GM23248 (cell line): Measurements from ENCODE around the gene APOM. TPM values are rescaled to one million over a fixed set of nuclear protein-coding genes. Genes with fewer than 3 reads are reported as not detected.

Experiments used
- DNase-seq: peaks from one replicate; pipeline ENCODE4 v3.0.0-alpha.2; 2015
- H2AFZ ChIP-seq: fragments of 200-600 bp; sonication (generic); 2 replicates; pipeline ENCODE4 v1.6.1; 2016; ENCODE audit warnings: antibody characterized with exemption
- H3F3A ChIP-seq: fragments of 200-600 bp; sonication (generic); 2 replicates; pipeline ENCODE4 v1.6.1; 2016; ENCODE audit warnings: mild to moderate bottlenecking, antibody characterized with exemption, mixed run types; ENCODE audit not compliant: insufficient read depth
- H3K27ac ChIP-seq: fragments of 200-600 bp; sonication (generic); 2 replicates; pipeline ENCODE4 v1.5.1; 2016; ENCODE audit warnings: mild to moderate bottlenecking
- H3K27me3 ChIP-seq: fragments of 200-600 bp; sonication (generic); replicated peaks from 2 replicates; pipeline ENCODE4 v1.6.1; 2016; ENCODE audit warnings: mild to moderate bottlenecking; ENCODE audit not compliant: insufficient read depth
- H3K36me3 ChIP-seq: fragments of 200-600 bp; sonication (generic); 2 replicates; pipeline ENCODE4 v1.6.1; 2016; ENCODE audit warnings: low read depth, mild to moderate bottlenecking
- H3K4me1 ChIP-seq: fragments of 200-600 bp; sonication (generic); 2 replicates; pipeline ENCODE4 v1.6.1; 2016; ENCODE audit warnings: mild to moderate bottlenecking; ENCODE audit not compliant: insufficient read depth
- H3K4me2 ChIP-seq: fragments of 200-600 bp; sonication (generic); one replicate; pipeline ENCODE4 v1.6.1; 2016; ENCODE audit warnings: mild to moderate bottlenecking; ENCODE audit not compliant: unreplicated experiment
- H3K4me3 ChIP-seq: fragments of 200-600 bp; sonication (generic); 2 replicates; pipeline ENCODE4 v1.5.1; 2016; ENCODE audit warnings: mild to moderate bottlenecking
- H3K79me2 ChIP-seq: fragments of 200-600 bp; sonication (generic); 2 replicates; pipeline ENCODE4 v1.6.1; 2016; ENCODE audit warnings: mild to moderate bottlenecking; ENCODE audit not compliant: insufficient read depth
- H3K9ac ChIP-seq: fragments of 200-600 bp; sonication (generic); 2 replicates; pipeline ENCODE4 v1.6.1; 2016; ENCODE audit warnings: mild to moderate bottlenecking
- H3K9me2 ChIP-seq: fragments of 200-600 bp; sonication (generic); 2 replicates; pipeline ENCODE4 v1.6.1; 2016; ENCODE audit warnings: mixed run types, mild to moderate bottlenecking, moderate library complexity; ENCODE audit not compliant: insufficient read depth
- H3K9me3 ChIP-seq: fragments of 200-600 bp; sonication (generic); one replicate; pipeline ENCODE4 v1.6.1; 2017; ENCODE audit warnings: low read depth
- H4K20me1 ChIP-seq: fragments of 200-600 bp; sonication (generic); 2 replicates; pipeline ENCODE4 v1.6.0; 2016; ENCODE audit not compliant: insufficient read depth
- EZH2 ChIP-seq: fragments of 200-600 bp; sonication (generic); IDR thresholded peaks from 2 replicates; pipeline ENCODE4 v1.6.1; 2018; ENCODE audit warnings: antibody characterized with exemption, mild to moderate bottlenecking; ENCODE audit not compliant: insufficient read depth, poor library complexity, severe bottlenecking
- EZH2phosphoT487 ChIP-seq: fragments of 200-600 bp; sonication (generic); IDR thresholded peaks from 2 replicates; pipeline ENCODE4 v1.6.1; 2018; ENCODE audit warnings: antibody characterized with exemption, moderate library complexity, mild to moderate bottlenecking, low read depth; ENCODE audit not compliant: insufficient read depth
- WGBS, 2 experiments: methylation state at CpG; one replicate each; pipeline ENCODE4 v1.1.6; 2015 to 2017; ENCODE audit warnings: low lambda C conversion rate in 2 of 2, low coverage in 1 of 2; ENCODE audit errors: missing lambda C conversion rate in 2 of 2; 5-methylcytosine and 5-hydroxymethylcytosine counted together
- in situ Hi-C: fragments of 300-500 bp; cut with MboI; formaldehyde crosslinking; loops from 2 replicates; pipeline ENCODE4 v1.15.0; 2020
- polyA plus RNA-seq: library from polyadenylated mRNA; unstranded; fragments of >200 nt; fragmentation: Nextera tagmentation; extraction: Ambion mirVana; gene quantifications from 2 replicates; pipeline ENCODE4 v1.2.1, GENCODE V29; 2016
- total RNA-seq: library from RNA; depleted of rRNA; stranded (reverse); fragments of >200 nt; shearing (Covaris generic); gene quantifications from 2 replicates; pipeline ENCODE4 v1.2.3, GENCODE V29; 2014

APOM gene
- total and polyA plus RNA-seq, 2 experiments from 2014 or later, result 0.76 to 5.9 TPM

DNA sequence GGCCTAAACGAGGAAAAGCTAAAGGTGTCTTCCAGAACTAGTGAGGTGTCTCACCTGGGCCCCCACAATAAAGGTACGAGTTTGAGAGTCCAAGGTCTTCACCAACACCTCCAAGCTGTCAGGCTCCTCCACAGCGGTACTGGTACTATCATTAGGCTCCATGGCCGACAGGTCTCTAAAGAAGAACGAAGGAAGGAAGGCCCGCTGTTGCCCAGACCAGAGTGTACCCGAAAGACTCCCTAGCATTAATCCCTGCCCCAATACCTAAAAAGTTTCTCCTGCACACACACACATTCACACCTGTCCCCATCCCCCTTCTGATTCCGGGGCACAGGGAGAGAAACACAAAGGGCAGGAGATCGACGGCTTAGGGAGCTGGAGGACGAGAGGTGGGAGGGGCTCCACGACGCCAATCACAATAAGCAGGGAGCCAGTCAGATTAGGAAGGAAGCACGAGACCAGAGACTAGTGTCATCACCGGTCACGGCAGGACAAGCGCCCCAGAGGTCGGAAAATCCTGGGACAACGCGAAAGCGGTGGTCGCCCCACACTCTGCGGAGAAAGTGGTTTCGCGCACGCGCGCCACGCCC lies 4.0 kb upstream of the APOM start:
- peak overlapping the region; percentile 87 for H2AFZ ChIP-seq
- no peaks in the 10 kb centered on the region for H3K9me2 ChIP-seq
- no peaks in the 10 kb centered on the region for H3K9me3 ChIP-seq
- 1 to 2% methylated on average over 27 to 29 of the region's 29 CpGs for WGBS, 2 experiments
- H3K27ac ChIP-seq, result peak overlapping the region; percentile 99
- DNase-seq, result peak; percentile 91
- TF ChIP-seq EZH2 (no peak), EZH2phosphoT487 (no peak)
- no peaks in the 10 kb centered on the region for H4K20me1 ChIP-seq
- peak overlapping the region; percentile 97 for H3K9ac ChIP-seq
- H3K79me2 ChIP-seq, result peaks cover 84% of the 10 kb centered on the region
- H3K36me3 ChIP-seq, result peaks cover 22% of the 10 kb centered on the region
- H3K27me3 ChIP-seq, result no peaks in the 10 kb centered on the region
- H3F3A ChIP-seq, result peaks cover 8% of the 10 kb centered on the region
- in situ Hi-C loops, result no loop called here
- H3K4me1 ChIP-seq, result peaks cover 20% of the 10 kb centered on the region
- peak overlapping the region; percentile 96 for H3K4me2 ChIP-seq
- H3K4me3 ChIP-seq, result peak overlapping the region; percentile 97

DNA sequence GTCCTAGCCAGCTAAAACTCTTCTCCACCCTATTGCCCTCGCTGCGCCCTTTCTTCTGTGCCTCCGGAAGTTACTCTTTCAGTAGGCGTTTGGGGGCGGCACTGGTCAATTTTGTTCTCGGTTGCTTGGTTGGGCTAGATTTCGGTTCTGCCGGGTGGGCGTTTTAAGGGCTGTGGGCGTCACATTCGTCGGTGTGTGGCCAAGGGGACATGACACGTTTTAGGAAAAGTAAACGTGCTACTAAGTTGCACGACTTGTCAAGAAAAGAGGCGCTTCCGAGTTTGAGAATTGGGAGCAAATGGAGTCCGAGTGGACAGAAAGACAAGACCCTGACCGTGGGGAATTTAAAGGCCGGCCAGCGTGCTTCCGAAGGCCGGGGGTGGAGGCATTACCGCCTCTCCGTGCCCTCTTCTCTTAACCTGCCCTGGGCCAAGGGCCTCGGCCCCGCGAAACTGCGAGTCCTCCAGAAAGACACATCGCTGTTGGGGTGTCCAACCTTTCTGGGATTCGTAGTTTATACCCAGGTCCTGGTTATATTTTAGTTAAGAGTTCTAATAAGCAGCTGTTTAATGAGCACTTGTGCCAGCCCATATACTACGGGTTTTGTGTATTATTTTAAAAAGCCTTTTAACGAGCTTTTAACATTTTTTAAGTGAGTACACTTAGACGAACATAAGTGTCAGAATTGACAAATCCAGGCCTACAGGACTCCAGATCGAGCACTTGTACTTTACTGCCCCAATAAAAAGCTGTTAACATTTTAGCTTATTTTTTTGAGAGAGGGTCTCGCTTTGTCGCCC lies 2.6 kb upstream of the APOM start:
- Histone ChIP-seq H3F3A (peaks cover 8% of the 10 kb centered on the region), H3K4me1 (peaks cover 20% of the 10 kb centered on the region), H3K9ac (peak overlapping the region; percentile 97), H3K4me3 (peak overlapping the region; percentile 97), H2AFZ (peak overlapping the region; percentile 87), H3K9me3 (no peaks in the 10 kb centered on the region), H4K20me1 (no peaks in the 10 kb centered on the region), H3K79me2 (peaks cover 86% of the 10 kb centered on the region), H3K27me3 (no peaks in the 10 kb centered on the region), H3K27ac (peak overlapping the region; percentile 99), H3K9me2 (no peaks in the 10 kb centered on the region), H3K4me2 (peak overlapping the region; percentile 96), H3K36me3 (peaks cover 13% of the 10 kb centered on the region)
- TF ChIP-seq EZH2phosphoT487 (no peak), EZH2 (no peak)
- WGBS, 2 experiments, result 8% methylated on average over 37 of the region's 37 CpGs
- peak; percentile 94 for DNase-seq
- in situ Hi-C loops, result no loop called here

DNA sequence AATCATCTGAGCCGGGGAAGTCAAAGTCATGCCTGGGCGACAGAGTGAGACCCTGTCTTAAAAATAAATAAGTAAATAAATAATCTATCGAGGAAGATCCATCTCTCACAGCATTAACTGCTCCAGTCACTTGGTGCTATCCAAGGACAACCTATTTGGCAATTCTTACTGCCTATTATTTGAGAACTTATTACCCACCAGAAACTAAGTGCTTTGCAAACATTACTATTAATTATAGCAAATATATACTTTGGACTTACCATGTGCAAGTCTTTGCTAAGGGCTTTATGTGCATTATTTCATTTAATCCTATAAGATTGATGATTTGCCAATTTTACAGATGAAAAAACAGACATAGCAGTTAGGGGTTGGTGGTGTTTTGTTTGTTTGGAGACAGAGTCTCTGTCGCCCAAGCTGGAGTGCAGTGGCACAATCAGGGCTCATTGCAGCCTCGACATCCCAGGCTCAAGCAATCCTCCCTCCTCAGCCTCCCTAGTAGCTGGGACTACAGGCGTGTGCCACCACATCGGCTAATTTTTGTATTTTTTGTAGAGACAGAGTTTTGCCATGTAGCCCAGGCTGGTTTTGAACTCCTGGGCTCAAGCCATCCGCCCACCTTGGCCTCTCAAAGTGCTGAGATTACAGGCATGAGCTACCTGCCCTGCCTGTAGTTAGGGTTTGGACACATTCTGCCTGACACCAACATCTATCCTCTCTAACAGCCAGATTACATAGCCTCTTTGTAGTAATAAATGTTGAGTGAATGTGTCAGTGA lies 933 bp upstream of the APOM start:
- Histone ChIP-seq H3K9ac (no peak overlapping the region), H3K27ac (no peak overlapping the region), H4K20me1 (no peaks in the 10 kb centered on the region), H3K79me2 (peaks cover 87% of the 10 kb centered on the region), H3K9me3 (no peaks in the 10 kb centered on the region), H3K36me3 (no peaks in the 10 kb centered on the region), H3K4me2 (no peak overlapping the region), H3K9me2 (no peaks in the 10 kb centered on the region), H3K4me1 (peaks cover 29% of the 10 kb centered on the region), H3K27me3 (no peaks in the 10 kb centered on the region), H3F3A (peaks cover 8% of the 10 kb centered on the region), H3K4me3 (no peak overlapping the region), H2AFZ (no peak overlapping the region)
- in situ Hi-C loops, result no loop called here
- 89 to 94% methylated on average over 8 of the region's 8 CpGs for WGBS, 2 experiments
- no peak for DNase-seq
- TF ChIP-seq EZH2 (no peak), EZH2phosphoT487 (no peak)

DNA sequence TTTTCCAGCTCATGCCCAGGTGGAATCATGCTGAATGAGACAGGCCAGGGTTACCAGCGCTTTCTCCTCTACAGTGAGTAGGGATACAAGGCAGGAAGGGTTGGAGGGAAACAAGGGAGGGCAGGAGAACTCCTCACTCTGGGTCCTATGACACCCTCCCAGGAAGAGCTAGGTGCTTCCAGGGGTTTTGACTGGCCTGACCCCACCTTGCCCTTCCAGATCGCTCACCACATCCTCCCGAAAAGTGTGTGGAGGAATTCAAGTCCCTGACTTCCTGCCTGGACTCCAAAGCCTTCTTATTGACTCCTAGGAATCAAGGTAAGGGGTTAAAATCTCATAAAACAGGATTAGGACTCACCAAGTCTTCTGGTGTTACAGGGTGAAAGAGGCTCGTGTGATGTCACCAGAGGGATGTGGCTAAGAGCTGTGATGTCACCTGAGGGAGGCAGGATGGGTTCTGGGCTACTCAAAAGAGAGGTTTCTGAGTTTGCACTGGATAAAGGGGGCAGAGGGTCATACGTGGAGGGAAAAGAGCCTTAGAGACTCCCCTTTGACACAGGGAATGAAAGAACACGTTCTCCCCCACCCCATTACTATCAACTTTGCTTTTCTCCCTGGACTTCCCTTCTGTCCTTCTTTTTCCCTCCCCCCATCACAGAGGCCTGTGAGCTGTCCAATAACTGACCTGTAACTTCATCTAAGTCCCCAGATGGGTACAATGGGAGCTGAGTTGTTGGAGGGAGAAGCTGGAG lies 1.9 kb downstream of the APOM start:
- Histone ChIP-seq H3K9ac (no peak overlapping the region), H4K20me1 (no peaks in the 10 kb centered on the region), H3K79me2 (peaks cover 92% of the 10 kb centered on the region), H3K27me3 (no peaks in the 10 kb centered on the region), H3K36me3 (no peaks in the 10 kb centered on the region), H3K27ac (no peak overlapping the region), H2AFZ (no peak overlapping the region), H3K4me2 (no peak overlapping the region), H3K9me2 (no peaks in the 10 kb centered on the region), H3K9me3 (no peaks in the 10 kb centered on the region), H3F3A (peaks cover 20% of the 10 kb centered on the region), H3K4me1 (peaks cover 21% of the 10 kb centered on the region), H3K4me3 (0 out of 2 replicates have a peak overlapping the region, but pooled peaks have one; percentile 12)
- in situ Hi-C loops, result no loop called here
- WGBS, 2 experiments, result 54 to 63% methylated on average over 6 of the region's 6 CpGs
- no peak for TF ChIP-seq EZH2
- TF ChIP-seq EZH2phosphoT487, result no peak
- DNase-seq, result peak; percentile 44
